ENCODE results near the gene DMXL2.

GRCh38 chr15:51547656-51548055 lies 74.9 kb downstream of the DMXL2 start:
- TF ChIP-seq CTCF (IDR thresholded peaks at IDR 0.05), result no peak
- TF ChIP-seq POLR2A (IDR thresholded peaks at IDR 0.05), result no peak
